Testis (tissue), 3 donors: ENCODE results near the gene MAP2K2. TPM values are rescaled to one million over a fixed set of nuclear protein-coding genes. Genes with fewer than 3 reads are reported as not detected.
"Not testable (repeated sequence)": the region's sequence is repeated elsewhere in the genome, so short reads cannot be mapped to it uniquely, and the experiment has no call there.

Experiments
- DNase-seq: peaks from one replicate; pipeline ENCODE4 v3.0.0-alpha.2; 2019
- H3K27ac ChIP-seq, 2 donors: fragments of 200-600 bp; sonication (generic); one replicate each; pipeline ENCODE4 v1.5.1; 2019
- H3K27me3 ChIP-seq: fragments of 200-600 bp; sonication (generic); one replicate; pipeline ENCODE4 v1.5.1; 2019
- H3K36me3 ChIP-seq: fragments of 200-600 bp; sonication (generic); one replicate; pipeline ENCODE4 v1.5.1; 2017; ENCODE audit warnings: low read depth; ENCODE audit errors: missing control alignments
- H3K4me1 ChIP-seq: fragments of 200-600 bp; sonication (generic); one replicate; pipeline ENCODE4 v1.5.1; 2019
- H3K4me3 ChIP-seq, 2 donors: fragments of 200-600 bp; sonication (generic); one replicate each; pipeline ENCODE4 v1.5.1; 2017 to 2019
- H3K9me3 ChIP-seq: fragments of 200-600 bp; sonication (generic); one replicate; pipeline ENCODE4 v1.5.1; 2017
- CTCF ChIP-seq, 3 experiments: fragments of 450-650 bp in 2 of 3; fragments of 200-600 bp in 1 of 3; sonication (generic) in 1 of 3; IDR thresholded peaks; one replicate each; pipeline ENCODE4 v1.5.1; 2016 to 2019; ENCODE audit warnings: antibody characterized with exemption in 3 of 3, mild to moderate bottlenecking in 2 of 3, moderate library complexity in 1 of 3
- POLR2A ChIP-seq: fragments of 450-650 bp; IDR thresholded peaks from one replicate; pipeline ENCODE4 v1.6.1; 2017; ENCODE audit warnings: antibody characterized with exemption, mild to moderate bottlenecking, moderate library complexity
- WGBS, 2 donors: methylation state at CpG; one replicate each; pipeline ENCODE4 v1.1.5; 2018; 5-methylcytosine and 5-hydroxymethylcytosine counted together
- intact Hi-C: fragments of 100-400 bp; cut with DNase I; formaldehyde crosslinking; loops from one replicate; pipeline ENCODE4 v1.15.1; 2023; ENCODE audit warnings: low total_unique reads
- polyA plus RNA-seq: library from polyadenylated mRNA; stranded (reverse); fragments of 350-450 nt; fragmentation: Illumina TruSeq; extraction: RNeasy Lipid Tissue Mini Kit (QIAGEN cat#74804); gene quantifications from one replicate; pipeline ENCODE4 v1.2.3, GENCODE V29; 2014; ENCODE audit warnings: low read depth, low replicate concordance; ENCODE audit not compliant: insufficient read depth
- total RNA-seq, 2 donors: library from RNA; depleted of rRNA; stranded (reverse); fragments of >200 nt; gene quantifications; one replicate each; pipeline ENCODE4 v1.2.3, GENCODE V29; 2016

The MAP2K2 gene
- total and polyA plus RNA-seq, 3 donors from 2014 or later = 181 to 241 (median 225) TPM

DNA sequence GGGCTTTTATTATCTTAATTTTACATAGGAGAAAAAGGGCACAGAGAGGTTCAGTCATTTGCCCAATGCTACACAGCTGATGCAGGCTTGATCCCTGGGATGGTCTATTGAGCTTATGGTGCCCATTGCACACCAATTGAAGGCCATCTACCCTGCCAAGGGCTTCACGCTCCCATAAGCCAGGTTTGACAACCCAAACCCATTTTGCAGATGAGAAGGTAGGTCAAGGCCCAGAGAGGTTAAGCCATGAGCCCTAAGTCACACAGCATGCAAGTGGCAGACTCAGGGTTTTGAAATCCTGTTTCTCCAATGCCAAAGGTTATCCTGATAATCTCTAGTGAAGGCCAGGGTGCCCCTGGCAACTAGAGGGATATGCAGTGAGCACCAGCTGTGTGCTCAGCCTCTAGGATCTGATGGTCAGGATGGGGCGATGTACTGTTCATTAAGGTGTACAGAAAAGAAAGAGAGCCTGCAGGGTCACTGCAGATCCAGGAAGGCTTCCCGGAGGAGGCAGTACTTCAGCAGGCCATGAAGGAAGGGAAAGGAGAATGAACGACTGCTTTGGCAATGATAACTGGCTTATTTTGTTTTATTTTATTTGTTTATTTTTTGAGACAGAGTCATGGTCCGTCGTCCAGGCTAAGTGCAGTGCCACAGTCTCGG is 37.6 kb upstream of the MAP2K2 start:
- Histone ChIP-seq H3K27ac (no peak overlapping the region), H3K9me3 (no peaks in the 10 kb centered on the region), H3K36me3 (no peaks in the 10 kb centered on the region), H3K4me3 (no peak overlapping the region), H3K27me3 (no peaks in the 10 kb centered on the region), H3K4me1 (no peaks in the 10 kb centered on the region)
- intact Hi-C loops = no loop called here
- whole genome bisulfite sequencing, 2 donors = 77 to 79% methylated on average over 7 of the region's 7 CpGs
- DNase-seq = no peak
- TF ChIP-seq POLR2A = no peak
- TF ChIP-seq CTCF (IDR thresholded peaks at IDR 0.05) = no peak

DNA sequence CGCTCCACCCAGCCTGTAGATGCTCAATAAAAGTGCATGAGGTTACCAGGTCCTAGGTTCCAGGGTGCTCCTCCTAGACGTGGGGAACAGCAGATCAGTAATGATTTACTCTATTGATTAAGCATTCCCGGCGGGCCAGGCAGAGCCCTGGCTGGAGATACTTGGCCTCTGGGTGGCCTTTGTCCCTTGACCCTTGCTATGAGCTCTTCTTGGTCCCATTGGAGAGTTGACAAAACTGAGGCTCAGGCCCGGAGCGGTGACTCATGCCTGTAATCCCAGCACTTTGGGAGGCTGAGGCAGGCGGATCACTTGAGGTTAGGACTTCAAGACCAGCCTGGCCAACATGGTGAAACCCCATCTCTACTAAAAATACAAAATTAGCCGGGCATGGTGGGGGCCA is 34.0 kb upstream of the MAP2K2 start:
- intact Hi-C loops, H3K27ac ChIP-seq, H3K9me3 ChIP-seq, H3K27me3 ChIP-seq, H3K36me3 ChIP-seq, H3K4me3 ChIP-seq, H3K4me1 ChIP-seq, DNase-seq: not testable (repeated sequence)
- 74 to 83% methylated on average over 5 to 6 of the region's 8 CpGs for WGBS, 2 donors

DNA sequence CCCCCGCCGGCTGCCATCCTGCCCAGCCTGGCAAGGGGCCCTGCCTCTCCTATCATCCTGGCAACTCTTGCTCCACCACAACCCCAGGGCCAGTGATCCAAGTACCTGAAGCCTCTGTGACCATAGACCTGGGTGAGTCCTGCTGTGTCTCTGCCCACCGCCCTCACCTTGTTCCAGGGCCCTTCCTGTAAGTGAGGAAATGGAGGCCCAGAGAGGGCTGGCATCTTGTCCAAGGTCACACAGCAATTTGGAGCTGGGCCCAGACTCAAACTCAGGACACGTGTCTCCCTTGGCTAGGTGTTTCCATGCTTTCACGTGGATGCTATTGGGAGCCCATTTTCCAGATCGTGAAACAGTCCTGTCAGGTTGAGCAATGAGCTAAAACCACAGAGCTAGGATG is 33.2 kb upstream of the MAP2K2 start:
- no peaks in the 10 kb centered on the region for H3K27me3 ChIP-seq
- no peaks in the 10 kb centered on the region for H3K36me3 ChIP-seq
- 60 to 67% methylated on average over 6 of the region's 6 CpGs for WGBS, 2 donors
- H3K4me1 ChIP-seq = no peaks in the 10 kb centered on the region
- no peak for DNase-seq
- no peak overlapping the region for H3K4me3 ChIP-seq
- no peaks in the 10 kb centered on the region for H3K9me3 ChIP-seq
- TF ChIP-seq CTCF (IDR thresholded peaks at IDR 0.05) (no peak), POLR2A (no peak)
- H3K27ac ChIP-seq = no peak overlapping the region
- intact Hi-C loops = no loop called here

GRCh38 chr19:4154571-4155312 is 30.8 kb upstream of the MAP2K2 start:
- no peak for TF ChIP-seq POLR2A
- no peak for TF ChIP-seq CTCF (IDR thresholded peaks at IDR 0.05)

DNA sequence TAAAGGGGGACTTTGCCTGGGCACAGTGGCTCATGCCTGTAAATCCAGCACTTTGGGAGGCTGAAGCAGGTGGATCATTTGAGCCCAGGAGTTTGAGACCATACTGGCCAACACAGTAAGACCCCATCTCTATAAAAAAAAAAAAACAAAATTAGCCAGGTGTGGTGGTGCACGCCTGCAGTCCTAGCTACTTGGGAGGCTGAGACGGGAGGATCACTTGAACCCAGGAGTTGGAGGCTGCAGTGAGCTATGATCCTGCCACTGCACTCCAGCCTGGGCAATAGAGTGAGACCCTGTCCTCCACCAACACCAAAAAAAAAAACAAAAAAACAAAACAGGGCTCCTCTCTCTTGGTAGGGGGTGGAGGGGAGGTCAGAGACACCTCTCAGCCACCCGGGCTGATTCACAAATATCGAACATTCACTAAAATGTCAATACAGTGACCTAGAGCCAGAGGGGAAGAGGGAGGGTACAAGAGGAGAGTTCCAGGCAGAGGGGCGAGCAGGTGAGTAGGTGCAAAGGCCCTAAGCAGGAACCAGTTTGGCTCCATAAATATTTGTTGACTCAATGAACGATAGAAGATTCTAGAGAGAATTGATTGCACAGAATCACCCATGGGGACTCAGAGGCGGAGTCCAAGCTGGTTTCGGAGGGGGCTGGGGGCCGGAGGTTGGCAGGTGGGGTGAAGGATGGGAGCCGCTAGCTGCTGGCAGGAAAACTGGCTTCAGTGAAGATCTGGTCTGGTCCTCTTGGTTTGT is 28.5 kb upstream of the MAP2K2 start:
- Histone ChIP-seq H3K36me3 (no peaks in the 10 kb centered on the region), H3K9me3 (no peaks in the 10 kb centered on the region), H3K4me3 (no peak overlapping the region), H3K27me3 (no peaks in the 10 kb centered on the region), H3K27ac (no peak overlapping the region), H3K4me1 (no peaks in the 10 kb centered on the region)
- WGBS, 2 donors = 80 to 83% methylated on average over 10 of the region's 10 CpGs
- no peak for DNase-seq
- intact Hi-C loops = no loop called here
- no peak for TF ChIP-seq CTCF (IDR thresholded peaks at IDR 0.05)
- no peak for TF ChIP-seq POLR2A

More at GRCh38 chr19:4154571-4155312, 30.8 kb upstream of the MAP2K2 start:
- H3K27me3 ChIP-seq = no peaks in the 10 kb centered on the region
- H3K36me3 ChIP-seq = no peaks in the 10 kb centered on the region
- H3K4me3 ChIP-seq = no peak overlapping the region
- WGBS, 2 donors = 77 to 82% methylated on average over 14 to 16 of the region's 21 CpGs
- H3K4me1 ChIP-seq = no peaks in the 10 kb centered on the region
- H3K9me3 ChIP-seq = no peaks in the 10 kb centered on the region
- no peak overlapping the region for H3K27ac ChIP-seq
- no peak for DNase-seq
- intact Hi-C loops = no loop called here
